ENCODE results near the gene C1QA.

C1QA gene

DNA sequence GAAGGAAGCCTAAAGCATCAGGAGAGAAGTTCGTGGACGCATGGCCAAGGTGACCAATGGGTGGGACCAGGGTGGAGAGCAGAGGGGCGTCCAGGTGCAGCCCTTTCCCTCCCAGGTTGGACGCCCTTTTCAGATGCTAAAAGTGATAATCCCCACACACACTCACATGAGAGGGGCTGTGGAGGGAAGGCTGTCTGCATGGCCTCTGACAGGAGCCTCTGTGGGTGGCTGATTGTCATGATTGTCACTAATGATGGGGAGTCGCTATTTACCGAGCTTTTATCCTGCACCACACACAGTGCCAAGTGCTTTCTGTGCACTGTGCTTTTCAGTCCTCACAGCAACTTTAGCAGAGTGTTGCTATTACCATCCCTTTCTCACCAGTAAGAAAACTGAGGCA is 27.1 kb upstream of the C1QA start:
- TF ChIP-seq SPI1 (IDR thresholded peaks at IDR 0.05; ENCODE audit: low read depth, low read length) (no peak), PAX5 (IDR thresholded peaks at IDR 0.05; ENCODE audit: insufficient read depth, low read length, severe bottlenecking) (no peak), POLR2AphosphoS5 (IDR thresholded peaks at IDR 0.05; ENCODE audit: low read depth, low read length) (no peak), POLR2A (IDR thresholded peaks at IDR 0.05; ENCODE audit: low read depth, low read length) (no peak), TAF1 (IDR thresholded peaks at IDR 0.05; ENCODE audit: low read depth, low read length) (no peak), POU2F2 (IDR thresholded peaks at IDR 0.05; ENCODE audit: low read depth, low read length) (no peak)
- DNase-seq (ENCODE audit: insufficient read length, low spot score) (no peak), FAIRE-seq (no peak)

DNA sequence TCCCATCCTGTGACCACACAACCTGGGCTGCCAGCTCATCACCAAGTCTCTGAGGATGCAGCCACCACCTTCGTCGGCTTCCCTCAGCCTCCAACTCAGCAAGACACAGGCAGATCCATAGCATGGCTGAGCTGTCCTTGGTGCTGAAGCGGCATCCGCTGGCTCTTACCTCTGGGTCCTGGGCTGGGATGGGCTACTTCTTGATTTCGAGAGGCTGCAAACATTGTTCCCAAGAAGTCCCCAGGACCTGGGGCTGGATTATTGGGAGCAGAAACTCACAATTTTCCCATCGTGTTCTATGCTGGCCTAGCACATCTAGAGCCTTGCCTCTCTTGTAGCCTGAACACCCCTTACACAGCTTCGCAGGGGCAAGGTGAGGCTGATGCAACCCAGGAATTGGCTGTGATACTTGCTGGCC is 24.9 kb upstream of the C1QA start:
- DNase-seq (ENCODE audit: insufficient read length, low spot score) (no peak), FAIRE-seq (no peak)
- TF ChIP-seq POLR2A (IDR thresholded peaks at IDR 0.05; ENCODE audit: low read depth, low read length) (no peak), POU2F2 (IDR thresholded peaks at IDR 0.05; ENCODE audit: low read depth, low read length) (no peak), TAF1 (IDR thresholded peaks at IDR 0.05; ENCODE audit: low read depth, low read length) (no peak), PAX5 (IDR thresholded peaks at IDR 0.05; ENCODE audit: insufficient read depth, low read length, severe bottlenecking) (no peak), POLR2AphosphoS5 (IDR thresholded peaks at IDR 0.05; ENCODE audit: low read depth, low read length) (no peak), SPI1 (IDR thresholded peaks at IDR 0.05; ENCODE audit: low read depth, low read length) (no peak)

DNA sequence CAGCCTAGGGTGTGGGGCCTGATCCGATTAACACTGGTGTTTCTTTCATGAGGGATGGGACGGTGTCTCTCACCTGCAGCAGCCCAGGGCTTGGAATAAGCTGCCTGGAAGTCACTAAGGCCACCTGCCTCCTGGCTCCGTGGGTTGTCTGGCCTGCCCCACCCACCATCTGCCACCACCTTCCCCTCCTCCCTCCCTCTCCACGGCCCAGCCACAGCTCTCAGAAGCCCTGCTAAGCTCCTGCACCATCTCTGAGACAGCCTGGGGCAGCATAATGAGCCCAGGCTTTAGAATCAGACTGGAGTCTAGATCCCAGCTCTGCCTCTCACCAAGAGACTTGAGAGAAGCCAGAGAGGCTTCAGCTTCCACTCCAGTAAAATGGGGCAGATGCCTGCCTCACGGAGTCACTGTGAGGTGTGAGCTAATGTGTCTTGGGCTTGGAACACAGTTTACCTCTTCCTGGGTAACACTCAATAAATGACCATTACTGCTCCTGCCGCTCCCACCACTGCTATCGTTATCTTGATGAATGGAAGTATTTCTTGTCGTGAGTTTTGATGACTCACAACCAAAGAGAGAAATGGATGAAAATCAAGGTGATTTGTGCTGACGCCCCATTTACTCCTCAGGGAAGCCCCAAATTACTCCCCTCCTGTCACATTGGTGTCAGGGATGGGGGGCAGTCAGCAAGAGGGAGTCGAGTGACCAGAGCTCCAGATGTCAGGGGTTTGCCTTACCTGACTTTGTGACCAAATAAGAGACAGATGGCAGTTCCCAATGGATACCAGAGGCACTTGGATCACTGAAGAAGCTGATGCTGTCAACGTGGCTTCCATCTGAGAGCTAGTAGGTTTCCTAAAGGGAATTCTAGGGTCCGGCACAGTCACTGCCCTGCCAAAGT is 23.5 kb upstream of the C1QA start:
- no peak for DNase-seq (ENCODE audit: insufficient read length, low spot score)
- no peak for FAIRE-seq
- TF ChIP-seq SPI1 (IDR thresholded peaks at IDR 0.05; ENCODE audit: low read depth, low read length) (no peak), POU2F2 (IDR thresholded peaks at IDR 0.05; ENCODE audit: low read depth, low read length) (no peak), TAF1 (IDR thresholded peaks at IDR 0.05; ENCODE audit: low read depth, low read length) (no peak), POLR2A (IDR thresholded peaks at IDR 0.05; ENCODE audit: low read depth, low read length) (no peak), PAX5 (IDR thresholded peaks at IDR 0.05; ENCODE audit: insufficient read depth, low read length, severe bottlenecking) (no peak), POLR2AphosphoS5 (IDR thresholded peaks at IDR 0.05; ENCODE audit: low read depth, low read length) (no peak)

DNA sequence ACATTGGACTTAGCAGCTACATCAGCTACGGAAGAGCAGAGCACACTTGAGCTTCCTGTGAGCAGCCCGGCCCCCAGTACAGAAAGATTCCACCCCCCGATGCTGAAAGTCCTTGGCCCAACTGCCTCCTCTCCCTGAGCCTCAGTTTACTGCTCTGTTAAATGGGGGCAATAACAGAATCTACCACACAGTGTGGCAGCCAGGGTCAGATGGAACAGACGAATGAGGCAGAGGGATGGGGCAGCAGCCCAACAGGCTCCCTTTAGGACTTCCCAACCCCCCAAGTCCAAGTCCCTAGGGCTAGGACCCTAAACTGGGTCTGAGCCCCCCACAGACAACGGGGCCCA is 22.9 kb upstream of the C1QA start:
- TF ChIP-seq POU2F2 (IDR thresholded peaks at IDR 0.05; ENCODE audit: low read depth, low read length) (no peak), SPI1 (IDR thresholded peaks at IDR 0.05; ENCODE audit: low read depth, low read length) (no peak), POLR2AphosphoS5 (IDR thresholded peaks at IDR 0.05; ENCODE audit: low read depth, low read length) (no peak), POLR2A (IDR thresholded peaks at IDR 0.05; ENCODE audit: low read depth, low read length) (no peak), TAF1 (IDR thresholded peaks at IDR 0.05; ENCODE audit: low read depth, low read length) (no peak), PAX5 (IDR thresholded peaks at IDR 0.05; ENCODE audit: insufficient read depth, low read length, severe bottlenecking) (no peak)
- FAIRE-seq (no peak), DNase-seq (ENCODE audit: insufficient read length, low spot score) (no peak)

DNA sequence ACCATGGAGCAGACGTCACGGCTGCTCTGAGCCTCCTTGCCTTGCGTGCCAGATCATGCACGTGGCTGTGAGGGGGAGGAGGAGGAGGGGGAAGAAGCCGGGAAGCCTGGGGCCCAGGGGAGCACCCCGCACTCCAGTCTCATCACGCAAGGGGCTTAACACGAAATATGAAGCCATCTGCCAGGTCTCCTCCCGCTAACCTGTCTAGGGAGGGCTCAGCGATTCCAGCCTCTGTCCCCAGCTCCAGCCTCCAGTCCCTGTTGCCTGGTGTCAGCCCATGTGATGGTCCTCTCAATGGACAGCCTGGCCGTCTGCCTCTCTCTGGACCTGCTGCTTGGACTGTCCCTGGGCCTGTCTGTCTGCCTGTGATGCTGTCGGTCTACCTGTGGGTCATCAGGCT is 22.5 kb upstream of the C1QA start:
- no peak for DNase-seq (ENCODE audit: insufficient read length, low spot score)
- TF ChIP-seq SPI1 (IDR thresholded peaks at IDR 0.05; ENCODE audit: low read depth, low read length) (no peak), POLR2AphosphoS5 (IDR thresholded peaks at IDR 0.05; ENCODE audit: low read depth, low read length) (no peak), PAX5 (IDR thresholded peaks at IDR 0.05; ENCODE audit: insufficient read depth, low read length, severe bottlenecking) (no peak), TAF1 (IDR thresholded peaks at IDR 0.05; ENCODE audit: low read depth, low read length) (no peak), POLR2A (IDR thresholded peaks at IDR 0.05; ENCODE audit: low read depth, low read length) (no peak), POU2F2 (IDR thresholded peaks at IDR 0.05; ENCODE audit: low read depth, low read length) (no peak)
- no peak for FAIRE-seq

DNA sequence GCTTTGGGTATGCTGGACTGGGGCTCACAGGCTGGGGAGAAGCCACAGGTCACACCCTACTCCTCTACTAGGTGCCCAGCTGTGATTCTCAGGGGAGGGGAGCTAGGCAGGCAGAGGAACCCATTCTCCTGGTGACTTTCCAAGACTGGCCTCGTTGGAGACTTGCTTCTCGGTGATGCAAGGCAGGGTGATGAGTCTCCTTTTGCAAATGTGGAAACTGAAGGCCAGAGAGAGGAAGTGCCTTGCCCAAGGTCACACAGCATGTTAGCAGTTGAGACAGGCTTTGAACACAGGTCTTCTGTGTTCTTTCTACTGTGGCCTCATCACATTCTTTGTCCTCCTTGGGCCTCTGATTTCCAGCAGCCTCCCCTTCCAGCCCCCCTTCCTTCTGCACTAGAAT is 20.5 kb upstream of the C1QA start:
- no peak for TF ChIP-seq POU2F2 (IDR thresholded peaks at IDR 0.05; ENCODE audit: low read depth, low read length)
- TF ChIP-seq SPI1 (IDR thresholded peaks at IDR 0.05; ENCODE audit: low read depth, low read length), result no peak
- TF ChIP-seq PAX5 (IDR thresholded peaks at IDR 0.05; ENCODE audit: insufficient read depth, low read length, severe bottlenecking), result no peak
- no peak for TF ChIP-seq TAF1 (IDR thresholded peaks at IDR 0.05; ENCODE audit: low read depth, low read length)
- TF ChIP-seq POLR2A (IDR thresholded peaks at IDR 0.05; ENCODE audit: low read depth, low read length), result no peak
- no peak for TF ChIP-seq POLR2AphosphoS5 (IDR thresholded peaks at IDR 0.05; ENCODE audit: low read depth, low read length)
- FAIRE-seq, result no peak

DNA sequence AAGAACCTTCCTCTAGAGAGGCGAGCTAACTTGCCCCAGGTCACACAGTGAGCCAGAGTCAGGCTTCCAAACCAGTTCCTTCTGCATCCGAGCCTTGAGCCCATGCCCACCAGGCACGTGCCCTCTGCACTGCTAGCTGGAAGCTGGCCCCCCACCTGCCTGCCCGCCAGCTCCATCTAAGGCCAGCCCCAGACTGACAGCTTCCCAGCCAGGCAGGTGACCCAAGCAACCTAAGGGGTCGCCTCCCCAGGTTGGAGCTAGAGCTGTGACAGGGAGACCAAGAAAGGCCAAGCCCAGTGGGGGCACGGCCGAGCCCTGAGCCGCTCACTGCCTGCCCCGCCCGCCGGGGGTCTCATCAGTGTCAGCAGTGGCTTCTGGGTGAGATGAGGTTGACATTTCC is 19.9 kb upstream of the C1QA start:
- no peak for TF ChIP-seq PAX5 (IDR thresholded peaks at IDR 0.05; ENCODE audit: insufficient read depth, low read length, severe bottlenecking)
- no peak for TF ChIP-seq TAF1 (IDR thresholded peaks at IDR 0.05; ENCODE audit: low read depth, low read length)
- no peak for TF ChIP-seq POU2F2 (IDR thresholded peaks at IDR 0.05; ENCODE audit: low read depth, low read length)
- no peak for TF ChIP-seq SPI1 (IDR thresholded peaks at IDR 0.05; ENCODE audit: low read depth, low read length)
- TF ChIP-seq POLR2AphosphoS5 (IDR thresholded peaks at IDR 0.05; ENCODE audit: low read depth, low read length), result no peak
- no peak for TF ChIP-seq POLR2A (IDR thresholded peaks at IDR 0.05; ENCODE audit: low read depth, low read length)
- FAIRE-seq (no peak), DNase-seq (ENCODE audit: insufficient read length, low spot score) (no peak)

More for the DNA sequence above, 20.5 kb upstream of the C1QA start:
- no peak for DNase-seq (ENCODE audit: insufficient read length, low spot score)

DNA sequence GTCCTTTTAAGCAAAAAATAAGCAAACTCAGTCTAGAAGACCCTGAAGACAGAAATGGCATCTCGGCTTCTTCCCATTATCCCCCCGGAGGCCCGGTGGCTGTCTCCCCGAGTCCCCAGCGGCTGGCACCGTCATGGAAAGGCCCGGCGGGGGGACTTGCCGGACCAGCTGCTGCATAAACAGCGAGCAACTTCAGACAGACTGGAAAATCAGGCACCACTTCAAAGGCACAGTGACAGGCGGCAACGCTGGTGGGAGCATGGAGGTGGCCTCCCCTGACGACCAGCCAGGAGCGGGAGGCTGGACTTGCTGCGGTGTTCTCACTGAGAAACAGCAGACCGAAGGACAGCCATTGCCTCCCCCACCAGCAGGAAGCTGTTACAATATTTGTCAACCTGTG is 18.4 kb upstream of the C1QA start:
- DNase-seq (ENCODE audit: insufficient read length, low spot score) (no peak), FAIRE-seq (no peak)

DNA sequence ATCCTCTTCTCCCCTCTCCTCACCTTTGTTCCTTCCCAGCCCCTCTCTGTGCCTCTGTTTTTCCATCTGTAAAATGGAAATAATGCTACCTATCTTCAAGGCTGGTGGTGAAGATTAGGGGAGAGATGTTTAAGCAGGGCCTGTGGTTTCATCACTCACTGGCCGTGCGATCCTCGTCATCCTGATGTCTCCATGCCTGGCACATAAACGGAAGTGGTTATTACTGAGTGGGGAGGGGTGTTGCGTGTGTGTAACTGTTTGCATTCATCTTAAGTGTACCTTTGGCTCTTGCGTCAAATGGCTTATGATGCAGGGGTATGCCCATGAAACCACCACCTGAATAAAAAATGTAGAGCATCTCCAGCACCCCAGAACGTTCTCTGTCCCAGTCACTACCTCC is 17.2 kb upstream of the C1QA start:
- FAIRE-seq (no peak), DNase-seq (ENCODE audit: insufficient read length, low spot score) (no peak)
- no peak for TF ChIP-seq SPI1 (IDR thresholded peaks at IDR 0.05; ENCODE audit: low read depth, low read length)
- TF ChIP-seq PAX5 (IDR thresholded peaks at IDR 0.05; ENCODE audit: insufficient read depth, low read length, severe bottlenecking), result no peak
- TF ChIP-seq POLR2A (IDR thresholded peaks at IDR 0.05; ENCODE audit: low read depth, low read length), result no peak
- TF ChIP-seq POLR2AphosphoS5 (IDR thresholded peaks at IDR 0.05; ENCODE audit: low read depth, low read length), result no peak
- no peak for TF ChIP-seq TAF1 (IDR thresholded peaks at IDR 0.05; ENCODE audit: low read depth, low read length)
- no peak for TF ChIP-seq POU2F2 (IDR thresholded peaks at IDR 0.05; ENCODE audit: low read depth, low read length)

More for the DNA sequence above, 18.4 kb upstream of the C1QA start:
- TF ChIP-seq SPI1 (IDR thresholded peaks at IDR 0.05; ENCODE audit: low read depth, low read length), result no peak
- TF ChIP-seq TAF1 (IDR thresholded peaks at IDR 0.05; ENCODE audit: low read depth, low read length), result no peak

Measured in GM12891 (cell line).